ENCODE results near the gene PARD6A. TPM values are rescaled to one million over a fixed set of nuclear protein-coding genes. Genes with fewer than 3 reads are reported as not detected.

Gene PARD6A
- total RNA-seq, 1 experiment from 2014 or later, result 5.6 TPM

- TF ChIP-seq YY1 (IDR thresholded peaks at IDR 0.05; ENCODE audit: extremely low read depth, insufficient replicate concordance, low read depth, low read length), result no peak
- TF ChIP-seq CEBPB (IDR thresholded peaks at IDR 0.05; ENCODE audit: low read depth), result no peak
- TF ChIP-seq ZFX (IDR thresholded peaks at IDR 0.05), result no peak
- TF ChIP-seq MAX (IDR thresholded peaks at IDR 0.05), result no peak
- no peak for TF ChIP-seq EGR1 (IDR thresholded peaks at IDR 0.05; ENCODE audit: low read depth)
- no peak for TF ChIP-seq EZH2phosphoT487 (IDR thresholded peaks at IDR 0.05; ENCODE audit: borderline replicate concordance)
These were observed 49.8 kb downstream of the PARD6A start (continued) for GRCh38 chr16:67710607-67711006.

Other genes with a start within 250 kb of the PARD6A start
- gene ZDHHC1, start 244.5 kb upstream of the PARD6A start, total RNA-seq (2021; ENCODE audit: unreplicated experiment), result 9.1 TPM
- 9.7 TPM for gene HSD11B2, start 229.8 kb upstream of the PARD6A start, total RNA-seq (2021; ENCODE audit: unreplicated experiment)
- gene ATP6V0D1, start 179.8 kb upstream of the PARD6A start, total RNA-seq (2021; ENCODE audit: unreplicated experiment), result 36.6 TPM
- gene AGRP, start 177.4 kb upstream of the PARD6A start, total RNA-seq (2021; ENCODE audit: unreplicated experiment), result not detected
- gene RIPOR1, start 132.1 kb upstream of the PARD6A start, total RNA-seq (2021; ENCODE audit: unreplicated experiment), result 60.0 TPM
- gene CTCF, start 98.4 kb upstream of the PARD6A start, total RNA-seq (2021; ENCODE audit: unreplicated experiment), result 48.3 TPM
- gene CARMIL2, start 15.8 kb upstream of the PARD6A start, total RNA-seq (2021; ENCODE audit: unreplicated experiment), result 33.9 TPM
- 53.8 TPM for gene ACD, start 700 bp upstream of the PARD6A start, total RNA-seq (2021; ENCODE audit: unreplicated experiment)
- 16.8 TPM for gene ENKD1, start 5.8 kb downstream of the PARD6A start, total RNA-seq (2021; ENCODE audit: unreplicated experiment)
- 0.79 TPM for gene C16orf86, start 5.9 kb downstream of the PARD6A start, total RNA-seq (2021; ENCODE audit: unreplicated experiment)
- 17.4 TPM for gene GFOD2, start 58.4 kb downstream of the PARD6A start, total RNA-seq (2021; ENCODE audit: unreplicated experiment)
- gene RANBP10, start 145.6 kb downstream of the PARD6A start, total RNA-seq (2021; ENCODE audit: unreplicated experiment), result 16.9 TPM
- gene TSNAXIP1, start 145.9 kb downstream of the PARD6A start, total RNA-seq (2021; ENCODE audit: unreplicated experiment), result 1.2 TPM
- gene THAP11, start 181.4 kb downstream of the PARD6A start, total RNA-seq (2021; ENCODE audit: unreplicated experiment), result 25.4 TPM
- 145 TPM for gene NUTF2, start 186.0 kb downstream of the PARD6A start, total RNA-seq (2021; ENCODE audit: unreplicated experiment)
- gene CENPT, start 186.7 kb downstream of the PARD6A start, total RNA-seq (2021; ENCODE audit: unreplicated experiment), result 40.5 TPM
- gene EDC4, start 212.1 kb downstream of the PARD6A start, total RNA-seq (2021; ENCODE audit: unreplicated experiment), result 100 TPM
- 1.4 TPM for gene NRN1L, start 223.9 kb downstream of the PARD6A start, total RNA-seq (2021; ENCODE audit: unreplicated experiment)
- 16.2 TPM for gene PSKH1, start 232.3 kb downstream of the PARD6A start, total RNA-seq (2021; ENCODE audit: unreplicated experiment)

Measured in HCT116 (cell line).